GM23338 (cell line): Measurements from ENCODE around the gene AGO4. TPM values are rescaled to one million over a fixed set of nuclear protein-coding genes. Genes with fewer than 3 reads are reported as not detected.
A peak's percentile ranks its signal among the peaks of the same experiment; 100 is the strongest.

ENCODE experiments used
- ATAC-seq: fragments of 200-7000 bp; cut with Tn5 transposase; 3 replicates; pipeline ENCODE4 v1.9.1; 2020
- DNase-seq: peaks from one replicate; pipeline ENCODE4 v3.0.0-alpha.2; 2015; ENCODE audit warnings: low spot score
- H2AFZ ChIP-seq: fragments of 200-600 bp; sonication (generic); 2 replicates; pipeline ENCODE4 v1.8.0; 2016; ENCODE audit warnings: antibody characterized with exemption, mild to moderate bottlenecking, moderate library complexity
- H3F3A ChIP-seq: fragments of 200-600 bp; sonication (generic); replicated peaks from 2 replicates; pipeline ENCODE4 v1.8.0; 2017; ENCODE audit warnings: antibody characterized with exemption, mixed run types, low read depth
- H3K27ac ChIP-seq: fragments of 200-600 bp; sonication (generic); 2 replicates; pipeline ENCODE4 v1.6.1; 2016; ENCODE audit warnings: low read depth
- H3K27me3 ChIP-seq: fragments of 200-600 bp; sonication (generic); 2 replicates; pipeline ENCODE4 v1.8.0; 2016; ENCODE audit warnings: mild to moderate bottlenecking, mixed run types, moderate library complexity; ENCODE audit not compliant: insufficient read depth
- H3K36me3 ChIP-seq: fragments of 200-600 bp; sonication (generic); 2 replicates; pipeline ENCODE4 v1.8.0; 2016; ENCODE audit warnings: mild to moderate bottlenecking; ENCODE audit not compliant: insufficient read depth
- H3K4me1 ChIP-seq: fragments of 200-600 bp; sonication (generic); 2 replicates; pipeline ENCODE4 v1.8.0; 2016; ENCODE audit warnings: mild to moderate bottlenecking, moderate library complexity; ENCODE audit not compliant: insufficient read depth
- H3K4me2 ChIP-seq: fragments of 200-600 bp; sonication (generic); 2 replicates; pipeline ENCODE4 v1.7.1; 2017; ENCODE audit warnings: mixed run types
- H3K4me3 ChIP-seq: fragments of 200-600 bp; sonication (generic); 2 replicates; pipeline ENCODE4 v1.6.1; 2016; ENCODE audit warnings: mixed run types
- H3K79me2 ChIP-seq: fragments of 200-600 bp; sonication (generic); replicated peaks from 2 replicates; pipeline ENCODE4 v1.8.0; 2017; ENCODE audit warnings: mild to moderate bottlenecking; ENCODE audit not compliant: insufficient read depth
- H3K9me2 ChIP-seq: fragments of 200-600 bp; sonication (generic); 2 replicates; pipeline ENCODE4 v1.8.0; 2017; ENCODE audit not compliant: insufficient read depth
- H4K20me1 ChIP-seq: fragments of 200-600 bp; sonication (generic); replicated peaks from 2 replicates; pipeline ENCODE4 v1.8.0; 2017; ENCODE audit warnings: mild to moderate bottlenecking; ENCODE audit not compliant: insufficient read depth
- H3K27ac Mint-ChIP-seq: 2 replicates; pipeline ENCODE4 v1.8.0; 2020; ENCODE audit warnings: inconsistent platforms, mild to moderate bottlenecking, moderate library complexity, mixed read lengths
- H3K27me3 Mint-ChIP-seq: 3 replicates; pipeline ENCODE4 v1.8.0; 2022; ENCODE audit warnings: low read depth, mild to moderate bottlenecking, moderate library complexity, mixed read lengths, inconsistent platforms; ENCODE audit not compliant: insufficient read depth, poor library complexity
- H3K36me3 Mint-ChIP-seq: 3 replicates; pipeline ENCODE4 v1.8.0; 2021; ENCODE audit warnings: low read depth, mild to moderate bottlenecking, inconsistent platforms, moderate library complexity, mixed read lengths
- H3K4me1 Mint-ChIP-seq: 3 replicates; pipeline ENCODE4 v1.8.0; 2020; ENCODE audit warnings: mild to moderate bottlenecking, inconsistent platforms, mixed read lengths
- H3K4me3 Mint-ChIP-seq: 3 replicates; pipeline ENCODE4 v1.8.0; 2021; ENCODE audit warnings: moderate library complexity, mild to moderate bottlenecking, inconsistent platforms, mixed read lengths
- H3K9me3 Mint-ChIP-seq: 3 replicates; pipeline ENCODE4 v1.8.0; 2020; ENCODE audit warnings: moderate library complexity, mild to moderate bottlenecking, inconsistent platforms, mixed read lengths
- ETS1 ChIP-seq: IDR thresholded peaks from 2 replicates; pipeline ENCODE4 v1.6.1; 2016; ENCODE audit warnings: antibody characterized with exemption
- NANOG ChIP-seq: IDR thresholded peaks from 2 replicates; pipeline ENCODE4 v1.6.1; 2016; ENCODE audit warnings: antibody characterized with exemption, borderline replicate concordance
- REST ChIP-seq: IDR thresholded peaks from one replicate; pipeline ENCODE4 v1.6.1; 2018; ENCODE audit warnings: antibody characterized with exemption; ENCODE audit not compliant: unreplicated experiment
- polyA plus RNA-seq: library from polyadenylated mRNA; unstranded; fragments of >200 nt; fragmentation: Nextera tagmentation; extraction: Ambion mirVana; gene quantifications from 2 replicates; pipeline ENCODE4 v1.2.1, GENCODE V29; 2016
- total RNA-seq: library from RNA; depleted of rRNA; stranded (reverse); fragments of >200 nt; shearing (Covaris generic); gene quantifications from 2 replicates; pipeline ENCODE4 v1.2.3, GENCODE V29; 2014
- TF ChIP-seq, protein P1 (sequence below), 2 experiments: fragments of 200-600 bp in 1 of 2; sonication (generic) in 1 of 2; conservative IDR thresholded peaks; 2 replicates each; pipeline versions ENCODE4 v1.5.1 to v1.6.1; 2016 to 2017; ENCODE audit warnings: antibody characterized with exemption in 2 of 2, low read depth in 2 of 2, mild to moderate bottlenecking in 2 of 2, moderate library complexity in 1 of 2

Gene AGO4
- total and polyA plus RNA-seq, 2 experiments from 2014 or later = 1.7 to 9.7 TPM

DNA sequence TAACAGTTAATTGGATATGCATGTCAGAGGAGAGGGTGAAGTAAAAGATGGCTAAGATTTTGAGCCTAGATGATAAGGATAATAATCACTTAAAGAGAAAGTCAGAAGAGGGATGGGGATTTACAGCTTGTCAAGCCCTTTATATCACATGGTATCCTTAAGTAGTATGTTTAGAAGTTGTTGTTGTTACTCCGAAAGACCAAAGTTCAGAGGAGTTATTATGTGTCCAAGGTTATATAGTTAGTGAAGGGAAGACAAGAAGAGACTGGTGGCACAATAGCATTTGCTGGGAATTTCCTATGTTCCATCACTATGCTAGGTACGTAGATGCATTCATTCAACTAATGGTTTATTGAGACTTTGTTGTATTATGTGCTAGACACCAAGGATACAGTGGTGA lies 44.4 kb downstream of the AGO4 start (continued):
- TF ChIP-seq, protein P1, sequence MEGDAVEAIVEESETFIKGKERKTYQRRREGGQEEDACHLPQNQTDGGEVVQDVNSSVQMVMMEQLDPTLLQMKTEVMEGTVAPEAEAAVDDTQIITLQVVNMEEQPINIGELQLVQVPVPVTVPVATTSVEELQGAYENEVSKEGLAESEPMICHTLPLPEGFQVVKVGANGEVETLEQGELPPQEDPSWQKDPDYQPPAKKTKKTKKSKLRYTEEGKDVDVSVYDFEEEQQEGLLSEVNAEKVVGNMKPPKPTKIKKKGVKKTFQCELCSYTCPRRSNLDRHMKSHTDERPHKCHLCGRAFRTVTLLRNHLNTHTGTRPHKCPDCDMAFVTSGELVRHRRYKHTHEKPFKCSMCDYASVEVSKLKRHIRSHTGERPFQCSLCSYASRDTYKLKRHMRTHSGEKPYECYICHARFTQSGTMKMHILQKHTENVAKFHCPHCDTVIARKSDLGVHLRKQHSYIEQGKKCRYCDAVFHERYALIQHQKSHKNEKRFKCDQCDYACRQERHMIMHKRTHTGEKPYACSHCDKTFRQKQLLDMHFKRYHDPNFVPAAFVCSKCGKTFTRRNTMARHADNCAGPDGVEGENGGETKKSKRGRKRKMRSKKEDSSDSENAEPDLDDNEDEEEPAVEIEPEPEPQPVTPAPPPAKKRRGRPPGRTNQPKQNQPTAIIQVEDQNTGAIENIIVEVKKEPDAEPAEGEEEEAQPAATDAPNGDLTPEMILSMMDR (conservative IDR thresholded peaks at IDR 0.05; ENCODE audit: low read depth in 2 of 2) = no peak
- TF ChIP-seq NANOG = no peak
- TF ChIP-seq REST = no peak

- no peak overlapping the region for H2AFZ ChIP-seq
- ATAC-seq (peak; percentile 77), DNase-seq (peak; percentile 53)
- H4K20me1 ChIP-seq = no peaks in the 10 kb centered on the region
- no peak overlapping the region for H3K27ac Mint-ChIP-seq
- H3K27ac ChIP-seq = 0 out of 2 replicates have a peak overlapping the region, but pooled peaks have one; percentile 26
- peaks cover 20% of the 10 kb centered on the region for H3K4me1 Mint-ChIP-seq
- no peak for TF ChIP-seq ETS1
- TF ChIP-seq, protein P1 (conservative IDR thresholded peaks at IDR 0.05; ENCODE audit: low read depth in 2 of 2) = peak; percentile 46 to 65
- no peaks in the 10 kb centered on the region for H3K9me2 ChIP-seq
- H3K36me3 ChIP-seq = no peaks in the 10 kb centered on the region
- no peak overlapping the region for H3K4me3 Mint-ChIP-seq
- H3K27me3 Mint-ChIP-seq = peaks cover 2% of the 10 kb centered on the region
- H3K27me3 ChIP-seq = no peaks in the 10 kb centered on the region
- H3K9me3 Mint-ChIP-seq = no peaks in the 10 kb centered on the region
- H3K79me2 ChIP-seq = no peaks in the 10 kb centered on the region
- peaks cover 8% of the 10 kb centered on the region for H3K4me1 ChIP-seq
- no peaks in the 10 kb centered on the region for H3F3A ChIP-seq
- no peak overlapping the region for H3K4me3 ChIP-seq
- H3K36me3 Mint-ChIP-seq = peaks cover 2% of the 10 kb centered on the region; the same call in 1 of the 3 replicates
- no peak overlapping the region for H3K4me2 ChIP-seq
Measured at GRCh38 chr1:35854989-35855700, 47.3 kb downstream of the AGO4 start.
